GM12878 (cell line): ENCODE results near the gene AGBL4. TPM values are rescaled to one million over a fixed set of nuclear protein-coding genes. Genes with fewer than 3 reads are reported as not detected.

ENCODE experiments used
- ATAC-seq: fragments of 200-7000 bp; cut with Tn5 transposase; 3 replicates; pipeline ENCODE4 v1.9.1; 2020; ENCODE audit warnings: mild to moderate bottlenecking, moderate library complexity
- BruUV-seq: library from RNA; stranded (reverse); fragments of 400-500 nt; replicated peaks from 2 replicates; lab custom pipeline; 2021; lab: Mats Ljungman, UMichigan
- CTCF ChIA-PET: fragments of 300-600 bp; sonication (Branson Sonifier 250); formaldehyde crosslinking; extraction: SDS; loops from one replicate; lab custom pipeline; 2021; ENCODE audit warnings: inconsistent platforms; lab: Yijun Ruan, JAX
- POLR2A ChIA-PET: fragments of 350-600 bp; formaldehyde crosslinking; extraction: SDS; loops from one replicate; lab custom pipeline; 2021; ENCODE audit warnings: inconsistent platforms; lab: Charles Lee
- RAD21 ChIA-PET: fragments of 300-600 bp; sonication (Branson Sonifier 250); formaldehyde crosslinking; loops from one replicate; lab custom pipeline; 2023; ENCODE audit warnings: antibody characterized with exemption; ENCODE audit not compliant: unreplicated experiment; lab: Charles Lee
- SMC1A ChIA-PET: fragments of 300-600 bp; sonication (Branson Sonifier 250); formaldehyde crosslinking; loops from one replicate; lab custom pipeline; 2023; ENCODE audit not compliant: unreplicated experiment, uncharacterized antibody; lab: Charles Lee
- DNase-seq: peaks from one replicate; pipeline ENCODE4 v3.0.0-alpha.2; 2011; ENCODE audit warnings: low read depth, low spot score
- FAIRE-seq: peaks from 3 replicates; lab custom pipeline; 2011; peaks lifted over from hg19 to GRCh38; lab: Jason Lieb, UNC
- H2AFZ ChIP-seq: 2 replicates; pipeline ENCODE4 v1.6.0; 2011; ENCODE audit warnings: low read depth, low read length, control low read depth; ENCODE audit not compliant: control insufficient read depth
- H3K27ac ChIP-seq: 2 replicates; pipeline ENCODE4 v1.5.1; 2011; ENCODE audit warnings: control low read depth; ENCODE audit not compliant: control insufficient read depth, insufficient read depth
- H3K27me3 ChIP-seq, 2 experiments: replicated peaks in 1 of 2; 2 replicates each; pipeline versions ENCODE4 v1.6.0 to v1.6.1; 2011; ENCODE audit warnings: low read length in 1 of 2; ENCODE audit not compliant: control insufficient read depth in 2 of 2, insufficient read depth in 2 of 2
- H3K36me3 ChIP-seq, 2 experiments: 2 replicates each; pipeline ENCODE4 v1.5.1; 2011; ENCODE audit warnings: low read length in 1 of 2; ENCODE audit not compliant: control insufficient read depth in 2 of 2, insufficient read depth in 2 of 2
- H3K4me1 ChIP-seq: 2 replicates; pipeline ENCODE4 v1.6.1; 2011; ENCODE audit warnings: mild to moderate bottlenecking, low read length, moderate library complexity, mixed read lengths; ENCODE audit not compliant: control insufficient read depth, insufficient read depth
- H3K4me2 ChIP-seq: 2 replicates; pipeline ENCODE4 v1.6.0; 2011; ENCODE audit warnings: control low read depth; ENCODE audit not compliant: control insufficient read depth, insufficient read depth
- H3K4me3 ChIP-seq: fragments of 200-600 bp; sonication (generic); 2 replicates; pipeline ENCODE4 v1.5.1; 2016
- H3K79me2 ChIP-seq: 2 replicates; pipeline ENCODE4 v1.6.0; 2011; ENCODE audit warnings: low read length; ENCODE audit not compliant: control insufficient read depth, insufficient read depth
- H3K9ac ChIP-seq: 2 replicates; pipeline ENCODE4 v1.8.0; 2011; ENCODE audit warnings: low read length, control low read depth, mixed read lengths; ENCODE audit not compliant: control insufficient read depth, insufficient read depth
- H3K9me3 ChIP-seq: replicated peaks from 3 replicates; pipeline ENCODE4 v1.5.1; 2011; ENCODE audit warnings: mild to moderate bottlenecking, low read length; ENCODE audit not compliant: control insufficient read depth, insufficient read depth
- H4K20me1 ChIP-seq: 2 replicates; pipeline ENCODE4 v1.6.0; 2011; ENCODE audit not compliant: control insufficient read depth, insufficient read depth
- CUX1 ChIP-seq: IDR thresholded peaks from 2 replicates; pipeline ENCODE4 v1.6.1; 2012; ENCODE audit warnings: improper control_type of control experiment, low read depth, low read length; ENCODE audit not compliant: insufficient replicate concordance
- GABPA ChIP-seq: IDR thresholded peaks from 2 replicates; pipeline ENCODE4 v1.6.1; 2014; ENCODE audit warnings: antibody characterized with exemption, low read depth, mild to moderate bottlenecking, inconsistent platforms
- IRF4 ChIP-seq: IDR thresholded peaks from 2 replicates; pipeline ENCODE4 v1.6.1; 2011; ENCODE audit warnings: low read depth, low read length
- KAT2A ChIP-seq: conservative IDR thresholded peaks from 2 replicates; pipeline ENCODE4 v1.6.1; 2011; ENCODE audit warnings: low read depth, low read length; ENCODE audit not compliant: control insufficient read depth
- KDM1A ChIP-seq: fragments of 200-600 bp; sonication (generic); IDR thresholded peaks from 2 replicates; pipeline ENCODE4 v1.6.1; 2016; ENCODE audit warnings: borderline replicate concordance
- LARP7 ChIP-seq: fragments of 450-650 bp; IDR thresholded peaks from 2 replicates; pipeline ENCODE4 v1.6.1; 2017; ENCODE audit warnings: mild to moderate bottlenecking
- RCOR1 ChIP-seq: conservative IDR thresholded peaks from 2 replicates; pipeline ENCODE4 v1.6.1; 2012; ENCODE audit warnings: low read depth, low read length, improper control_type of control experiment
- SIX5 ChIP-seq: IDR thresholded peaks from 2 replicates; pipeline ENCODE4 v1.6.1; 2011; ENCODE audit warnings: mild to moderate bottlenecking, low read depth, low read length, moderate library complexity; ENCODE audit not compliant: severe bottlenecking
- SUZ12 ChIP-seq: fragments of 200-600 bp; sonication (generic); IDR thresholded peaks from one replicate; pipeline ENCODE4 v1.6.1; 2018; ENCODE audit warnings: antibody characterized with exemption, mild to moderate bottlenecking; ENCODE audit not compliant: unreplicated experiment
- TCF3 ChIP-seq: IDR thresholded peaks from 2 replicates; pipeline ENCODE4 v1.6.1; 2012; ENCODE audit warnings: low read depth, mild to moderate bottlenecking, low read length, borderline replicate concordance; ENCODE audit not compliant: insufficient read depth
- TCF7 ChIP-seq: IDR thresholded peaks from 2 replicates; pipeline ENCODE4 v1.6.1; 2014; ENCODE audit warnings: antibody characterized with exemption, borderline replicate concordance
- YBX1 ChIP-seq: fragments of 450-650 bp; IDR thresholded peaks from 2 replicates; pipeline ENCODE4 v1.6.1; 2016; ENCODE audit warnings: antibody characterized with exemption
- ZNF217 ChIP-seq: fragments of 450-650 bp; IDR thresholded peaks from 2 replicates; pipeline ENCODE4 v1.6.1; 2017; ENCODE audit warnings: antibody characterized with exemption, mild to moderate bottlenecking
- ZSCAN29 ChIP-seq: fragments of 450-650 bp; IDR thresholded peaks from 2 replicates; pipeline ENCODE4 v1.6.1; 2017; ENCODE audit warnings: mild to moderate bottlenecking, moderate library complexity
- WGBS: methylation state at CpG from one replicate; pipeline ENCODE4 v1.1.6; 2016; ENCODE audit warnings: low lambda C conversion rate; ENCODE audit not compliant: insufficient replicate concordance, insufficient coverage; ENCODE audit errors: missing lambda C conversion rate; 5-methylcytosine and 5-hydroxymethylcytosine counted together
- in situ Hi-C: fragments of 300-500 bp; cut with MboI; formaldehyde crosslinking; loops from 9 replicates; pipeline ENCODE4 v1.14.3; 2018; ENCODE audit warnings: mixed read lengths
- intact Hi-C: fragments of 100-400 bp; cut with micrococcal nuclease; formaldehyde crosslinking; loops from one replicate; pipeline ENCODE4 v1.14.2; 2022; ENCODE audit not compliant: unreplicated experiment
- polyA plus RNA-seq, 11 experiments: library from polyadenylated mRNA; depleted of rRNA in 4 of 11; unstranded in 6 of 11; stranded (reverse) in 5 of 11; fragments of >200 nt; fragmentation: Nextera tagmentation in 4 of 11; fragmentation: Illumina TruSeq in 1 of 11; extraction: Ambion mirVana in 4 of 11; extraction: Trizol in 1 of 11; gene quantifications; 1 replicate in 1 of 11; 2 replicates in 10 of 11; pipeline versions ENCODE4 v1.2.1 to v1.2.3, GENCODE V29; 2011 to 2016; ENCODE audit warnings: inconsistent platforms in 2 of 11, missing spikeins in 2 of 11, low read depth in 1 of 11
- total RNA-seq, 4 experiments: library from RNA; depleted of rRNA in 3 of 4; stranded (reverse); fragments of >200 nt in 3 of 4; fragmentation: Illumina TruSeq in 1 of 4; extraction: Trizol in 1 of 4; gene quantifications; 2 replicates each; pipeline versions ENCODE4 v1.2.1 to v1.2.3, GENCODE V29; 2013 to 2021
- TF ChIP-seq, protein P1 (sequence below): fragments of 450-650 bp; IDR thresholded peaks from 2 replicates; pipeline ENCODE4 v1.6.1; 2017; ENCODE audit warnings: mild to moderate bottlenecking
- TF ChIP-seq, protein P2 (sequence below): IDR thresholded peaks from 2 replicates; pipeline ENCODE4 v1.6.1; 2011; ENCODE audit warnings: low read depth, low read length, improper control_type of control experiment, borderline replicate concordance

The AGBL4 gene
- total and polyA plus RNA-seq, 10 of the 15 experiments (the other 5 are each of a cell fraction or from before 2014, with no cell fraction given): 0.31 TPM; not detected in 9

DNA sequence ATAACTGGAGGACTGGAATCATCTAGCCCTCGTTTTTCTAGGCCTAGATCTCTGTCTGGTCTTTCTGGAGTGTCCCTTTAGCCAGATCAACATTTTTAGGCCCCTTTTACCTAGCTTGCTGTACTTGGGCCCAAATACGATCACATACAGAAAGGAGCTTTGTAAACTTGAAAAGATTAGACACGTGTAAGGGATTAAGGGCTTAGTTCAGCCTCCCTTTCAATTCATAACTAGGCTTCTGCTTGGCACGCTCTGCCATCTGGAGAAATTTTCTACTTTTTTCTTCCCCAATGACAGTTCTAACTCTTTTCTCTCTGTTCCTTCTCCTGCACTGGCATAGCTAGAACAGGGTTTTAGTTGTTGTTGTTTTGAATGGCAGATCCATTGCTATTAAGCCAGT is 1093.7 kb downstream of the AGBL4 start:
- Histone ChIP-seq H3K27ac (no peak overlapping the region), H2AFZ (no peak overlapping the region), H3K9ac (no peak overlapping the region), H3K4me3 (no peak overlapping the region), H3K9me3 (no peaks in the 10 kb centered on the region), H3K79me2 (no peaks in the 10 kb centered on the region), H3K27me3 (no peaks in the 10 kb centered on the region), H3K4me1 (no peaks in the 10 kb centered on the region), H3K4me2 (no peak overlapping the region), H3K36me3 (no peaks in the 10 kb centered on the region), H4K20me1 (no peaks in the 10 kb centered on the region; the same call in 1 of the 2 replicates)
- FAIRE-seq: no peak
- in situ Hi-C loops: no loop called here
- SMC1A ChIA-PET: no interaction called here
- WGBS: 8% methylated on average over 4 of the region's 4 CpGs
- POLR2A ChIA-PET: no interaction called here
- no peak for ATAC-seq
- intact Hi-C loops: no loop called here
- CTCF ChIA-PET: no interaction called here
- TF ChIP-seq RCOR1 (no peak), TCF7 (no peak), YBX1 (no peak), ZNF217 (no peak), KAT2A (no peak), ZSCAN29 (no peak), SUZ12 (no peak), TCF3 (no peak), SIX5 (no peak), GABPA (no peak), IRF4 (no peak), KDM1A (no peak), LARP7 (no peak), CUX1 (no peak)
- TF ChIP-seq, protein P1, sequence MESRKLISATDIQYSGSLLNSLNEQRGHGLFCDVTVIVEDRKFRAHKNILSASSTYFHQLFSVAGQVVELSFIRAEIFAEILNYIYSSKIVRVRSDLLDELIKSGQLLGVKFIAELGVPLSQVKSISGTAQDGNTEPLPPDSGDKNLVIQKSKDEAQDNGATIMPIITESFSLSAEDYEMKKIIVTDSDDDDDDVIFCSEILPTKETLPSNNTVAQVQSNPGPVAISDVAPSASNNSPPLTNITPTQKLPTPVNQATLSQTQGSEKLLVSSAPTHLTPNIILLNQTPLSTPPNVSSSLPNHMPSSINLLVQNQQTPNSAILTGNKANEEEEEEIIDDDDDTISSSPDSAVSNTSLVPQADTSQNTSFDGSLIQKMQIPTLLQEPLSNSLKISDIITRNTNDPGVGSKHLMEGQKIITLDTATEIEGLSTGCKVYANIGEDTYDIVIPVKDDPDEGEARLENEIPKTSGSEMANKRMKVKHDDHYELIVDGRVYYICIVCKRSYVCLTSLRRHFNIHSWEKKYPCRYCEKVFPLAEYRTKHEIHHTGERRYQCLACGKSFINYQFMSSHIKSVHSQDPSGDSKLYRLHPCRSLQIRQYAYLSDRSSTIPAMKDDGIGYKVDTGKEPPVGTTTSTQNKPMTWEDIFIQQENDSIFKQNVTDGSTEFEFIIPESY: no peak
- TF ChIP-seq, protein P2, sequence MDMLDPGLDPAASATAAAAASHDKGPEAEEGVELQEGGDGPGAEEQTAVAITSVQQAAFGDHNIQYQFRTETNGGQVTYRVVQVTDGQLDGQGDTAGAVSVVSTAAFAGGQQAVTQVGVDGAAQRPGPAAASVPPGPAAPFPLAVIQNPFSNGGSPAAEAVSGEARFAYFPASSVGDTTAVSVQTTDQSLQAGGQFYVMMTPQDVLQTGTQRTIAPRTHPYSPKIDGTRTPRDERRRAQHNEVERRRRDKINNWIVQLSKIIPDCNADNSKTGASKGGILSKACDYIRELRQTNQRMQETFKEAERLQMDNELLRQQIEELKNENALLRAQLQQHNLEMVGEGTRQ: no peak
- RAD21 ChIA-PET: no interaction called here
- DNase-seq: no peak
- BruUV-seq: no TSS peak
